NCI-H1092 (cell line): ENCODE measurements around the gene TLL1.

ENCODE experiments used
- DNase-seq: peaks from one replicate; lab custom pipeline; 2025; lab: John Stamatoyannopoulos, UW

Gene TLL1

DNA sequence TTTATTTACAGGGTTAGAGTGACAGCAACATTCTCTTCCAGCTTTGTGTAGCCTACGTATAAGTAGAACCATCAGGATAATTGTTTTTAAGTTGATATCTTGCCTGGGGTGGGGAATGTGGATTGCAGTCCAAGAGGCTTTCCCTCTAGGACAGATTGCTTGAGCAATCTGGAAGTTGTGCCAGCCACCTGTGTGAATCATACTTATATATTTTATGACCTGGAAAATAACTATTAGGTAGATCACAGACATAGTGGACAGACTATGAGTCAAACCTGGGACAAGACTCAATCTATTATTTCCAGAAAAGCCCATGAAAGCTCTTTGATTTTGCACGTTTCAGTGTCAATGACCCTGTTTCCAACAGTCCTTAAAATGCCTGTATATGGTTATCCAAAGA, 98.9 kb downstream of the TLL1 start:
- no peak for DNase-seq

DNA sequence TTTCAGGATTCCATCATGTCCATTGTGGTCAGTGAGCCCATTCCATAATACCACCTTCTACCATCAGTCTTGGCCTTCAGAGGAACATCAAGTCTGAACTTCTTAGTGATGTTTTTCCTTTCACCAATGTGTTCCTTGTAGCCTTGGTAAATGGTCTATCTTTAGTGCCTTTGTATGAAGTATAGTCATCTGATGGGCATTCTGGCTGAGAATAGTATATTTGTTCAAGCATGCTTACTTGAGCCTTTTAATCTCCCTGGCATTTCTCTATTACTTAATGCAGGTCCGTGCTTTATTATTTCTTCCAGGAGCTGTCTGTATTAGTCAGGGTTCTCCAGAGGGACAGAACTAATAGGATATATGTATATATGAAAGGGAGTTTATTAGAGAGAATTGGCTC, 99.7 kb downstream of the TLL1 start:
- no peak for DNase-seq

DNA sequence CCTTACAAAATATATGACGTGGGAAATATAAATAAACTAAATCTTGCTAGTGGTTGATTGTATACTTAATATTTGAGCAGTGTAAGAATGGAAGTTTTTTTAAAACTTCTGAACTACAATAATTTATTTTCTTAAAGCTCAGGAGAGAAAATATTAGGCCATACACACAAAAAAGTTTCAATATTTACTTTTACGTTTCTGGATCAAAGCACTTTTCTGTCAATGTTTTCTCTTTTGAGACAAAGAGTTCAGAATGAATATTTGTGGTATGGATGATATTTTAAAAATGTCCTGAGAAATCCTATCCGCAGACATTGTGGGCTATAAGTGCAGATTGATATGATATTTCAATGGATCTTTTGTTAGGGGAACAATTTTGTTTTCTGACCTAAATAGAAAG, 109.9 kb downstream of the TLL1 start:
- no peak for DNase-seq

- DNase-seq: no peak
Measured at GRCh38 chr4:165986956-165987698, 114.1 kb downstream of the TLL1 start.

GRCh38 chr4:165991325-165992180, 118.5 kb downstream of the TLL1 start:
- no peak for DNase-seq

GRCh38 chr4:165992283-165992682, 119.2 kb downstream of the TLL1 start:
- no peak for DNase-seq

DNA sequence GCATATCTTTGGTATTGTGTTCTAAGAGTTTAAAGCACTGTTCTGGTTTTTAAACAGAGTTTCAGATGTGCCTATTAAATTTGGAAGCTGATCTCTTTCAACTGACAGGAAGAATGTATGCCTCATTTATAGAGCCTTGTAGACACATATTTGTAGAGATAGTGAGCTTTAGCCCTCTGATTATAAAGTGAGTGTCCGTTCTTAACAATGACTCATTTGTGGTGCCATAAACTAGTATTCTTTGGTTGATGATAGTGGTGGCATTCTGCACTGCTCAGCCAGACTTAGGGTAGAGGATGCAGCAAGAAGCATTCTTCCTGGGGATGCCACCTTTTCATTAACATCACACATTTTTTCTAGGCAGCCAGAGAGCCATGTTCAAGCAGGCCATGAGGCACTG, 121.7 kb downstream of the TLL1 start:
- no peak for DNase-seq

DNA sequence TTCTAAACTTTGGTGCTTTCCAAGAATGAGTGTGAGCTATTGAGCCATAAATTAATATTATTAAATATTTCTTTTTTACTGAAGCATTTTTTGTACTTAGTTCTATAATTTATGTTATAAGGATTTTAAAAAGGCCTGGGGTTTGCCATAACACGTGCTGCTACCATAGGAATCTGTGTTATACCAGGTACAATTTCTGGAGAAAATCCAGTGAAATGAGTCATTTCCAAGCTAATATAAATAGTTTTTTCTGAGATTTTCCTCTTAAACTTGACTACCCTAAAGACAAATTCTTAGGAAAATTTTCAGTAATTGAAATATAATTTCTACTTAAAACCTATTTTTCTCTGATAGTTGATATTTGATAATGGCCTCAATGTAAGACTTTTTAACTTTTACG, 130.8 kb downstream of the TLL1 start:
- no peak for DNase-seq

DNA sequence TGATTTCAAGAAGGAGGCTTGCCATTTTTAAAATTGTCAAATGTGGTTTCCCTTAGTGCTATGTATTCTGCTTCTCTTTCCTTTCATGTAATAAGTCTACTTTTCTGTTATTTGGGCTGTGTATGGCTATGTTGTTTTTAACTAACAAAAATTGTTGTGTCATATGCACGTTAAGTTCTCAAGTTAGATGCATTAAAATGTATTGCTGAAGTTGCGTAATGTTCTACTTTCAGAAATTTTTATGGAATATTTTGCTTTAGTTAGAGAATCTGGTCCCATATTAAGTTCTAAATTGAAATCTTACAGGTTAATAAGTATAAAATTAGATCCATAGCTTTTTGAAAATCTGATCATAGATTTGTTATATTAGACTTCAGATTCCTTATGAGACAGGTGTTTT, 133.2 kb downstream of the TLL1 start:
- no peak for DNase-seq

- no peak for DNase-seq
Measured at GRCh38 chr4:166008510-166008909, 135.5 kb downstream of the TLL1 start.

- DNase-seq: no peak
Measured at GRCh38 chr4:166012129-166013030, 139.3 kb downstream of the TLL1 start.

- DNase-seq: no peak
Measured at GRCh38 chr4:166014411-166014810, 141.4 kb downstream of the TLL1 start.

- DNase-seq: no peak
Measured at GRCh38 chr4:166017804-166018203, 144.8 kb downstream of the TLL1 start.

GRCh38 chr4:166019441-166020220, 146.6 kb downstream of the TLL1 start:
- DNase-seq: no peak

DNA sequence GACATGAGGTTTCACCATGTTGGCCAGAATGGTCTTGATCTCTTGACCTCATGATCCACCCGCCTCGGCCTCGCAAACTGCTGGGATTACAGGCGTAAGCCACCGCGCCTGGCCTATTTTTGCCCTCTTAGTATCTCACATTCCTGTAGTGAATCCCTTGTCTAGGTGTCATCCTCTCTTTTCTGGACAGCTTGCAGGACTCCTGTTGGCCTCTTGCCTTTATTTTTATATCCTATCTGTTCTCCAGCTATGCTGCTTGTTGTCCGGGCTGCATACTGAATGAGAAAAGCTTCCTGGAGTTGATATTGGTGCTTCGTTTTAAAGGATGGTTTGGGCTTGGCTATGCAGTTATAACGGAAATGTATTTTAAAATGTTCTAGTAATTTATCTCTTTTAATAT, 148.6 kb downstream of the TLL1 start:
- no peak for DNase-seq

DNA sequence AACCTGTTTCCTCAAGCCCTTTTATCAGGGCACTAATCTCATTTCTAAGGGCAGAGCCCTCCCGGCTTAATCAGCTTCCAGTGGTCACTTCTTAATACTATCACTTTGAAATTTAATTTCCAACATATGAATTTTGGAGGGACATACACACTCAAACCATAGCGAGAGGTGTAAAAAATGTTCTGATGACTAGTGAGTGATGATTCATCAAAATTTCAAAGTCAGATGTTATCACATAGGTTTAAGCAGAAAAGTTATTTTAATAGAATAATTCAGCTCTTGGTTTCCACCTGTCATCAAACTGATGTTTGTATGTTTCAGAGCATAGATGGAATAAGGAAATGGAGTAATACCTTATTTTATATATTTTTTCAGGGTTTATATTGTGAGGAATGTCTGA, 161.9 kb downstream of the TLL1 start:
- no peak for DNase-seq

- no peak for DNase-seq
Measured at GRCh38 chr4:166039822-166040221, 166.8 kb downstream of the TLL1 start.

DNA sequence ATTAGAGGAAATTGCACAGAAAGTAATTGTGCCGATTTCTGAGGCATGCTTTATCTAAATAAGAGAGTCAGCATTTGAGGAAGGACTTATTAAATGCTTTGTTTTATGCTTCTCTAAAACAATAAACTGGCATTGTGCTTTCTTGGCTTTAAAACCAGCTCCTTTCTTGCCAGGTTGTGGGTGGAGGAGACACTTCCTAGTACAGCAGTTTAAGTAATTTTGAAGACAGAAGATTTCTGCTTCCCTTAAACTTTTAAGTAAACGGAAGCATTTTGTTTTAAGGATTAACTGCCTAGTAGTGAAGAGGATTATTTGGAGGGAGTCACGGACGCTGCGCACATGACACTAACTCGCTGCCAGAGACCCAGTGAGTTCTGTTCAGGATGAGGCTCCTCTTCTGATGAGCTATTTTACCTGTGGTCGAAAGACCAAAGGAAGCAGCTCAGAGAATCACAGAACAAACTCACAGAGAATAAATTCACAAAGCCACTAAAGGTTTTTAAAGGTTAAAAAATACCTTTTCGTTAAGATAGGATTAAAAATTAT, 169.5 kb downstream of the TLL1 start:
- no peak for DNase-seq

GRCh38 chr4:166043801-166044200, 170.8 kb downstream of the TLL1 start:
- no peak for DNase-seq

DNA sequence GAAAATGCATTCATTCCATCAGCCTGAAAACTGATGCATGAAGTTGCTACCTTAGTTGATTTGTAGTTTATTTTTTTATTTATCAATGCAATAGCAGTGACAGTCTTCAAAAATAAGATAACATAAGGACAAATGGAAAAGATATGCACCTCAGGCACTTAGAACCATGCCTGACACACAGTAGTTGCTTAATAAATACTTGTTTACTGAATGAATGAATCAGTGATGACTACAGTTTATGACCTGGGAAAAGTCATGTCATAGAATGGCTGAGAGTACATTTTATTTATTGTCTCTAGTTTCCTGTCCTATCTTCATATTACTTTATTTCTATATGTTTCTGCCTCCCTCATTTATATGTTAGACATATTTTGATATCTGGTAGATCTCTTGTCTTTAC, 171.8 kb downstream of the TLL1 start:
- DNase-seq: no peak

- DNase-seq: no peak
Measured at GRCh38 chr4:166045457-166045856, 172.4 kb downstream of the TLL1 start.
